ENCODE measurements around the gene VSTM4. TPM values are rescaled to one million over a fixed set of nuclear protein-coding genes. Genes with fewer than 3 reads are reported as not detected.

Gene VSTM4
- total RNA-seq, 2 experiments from 2014 or later, result not detected

DNA sequence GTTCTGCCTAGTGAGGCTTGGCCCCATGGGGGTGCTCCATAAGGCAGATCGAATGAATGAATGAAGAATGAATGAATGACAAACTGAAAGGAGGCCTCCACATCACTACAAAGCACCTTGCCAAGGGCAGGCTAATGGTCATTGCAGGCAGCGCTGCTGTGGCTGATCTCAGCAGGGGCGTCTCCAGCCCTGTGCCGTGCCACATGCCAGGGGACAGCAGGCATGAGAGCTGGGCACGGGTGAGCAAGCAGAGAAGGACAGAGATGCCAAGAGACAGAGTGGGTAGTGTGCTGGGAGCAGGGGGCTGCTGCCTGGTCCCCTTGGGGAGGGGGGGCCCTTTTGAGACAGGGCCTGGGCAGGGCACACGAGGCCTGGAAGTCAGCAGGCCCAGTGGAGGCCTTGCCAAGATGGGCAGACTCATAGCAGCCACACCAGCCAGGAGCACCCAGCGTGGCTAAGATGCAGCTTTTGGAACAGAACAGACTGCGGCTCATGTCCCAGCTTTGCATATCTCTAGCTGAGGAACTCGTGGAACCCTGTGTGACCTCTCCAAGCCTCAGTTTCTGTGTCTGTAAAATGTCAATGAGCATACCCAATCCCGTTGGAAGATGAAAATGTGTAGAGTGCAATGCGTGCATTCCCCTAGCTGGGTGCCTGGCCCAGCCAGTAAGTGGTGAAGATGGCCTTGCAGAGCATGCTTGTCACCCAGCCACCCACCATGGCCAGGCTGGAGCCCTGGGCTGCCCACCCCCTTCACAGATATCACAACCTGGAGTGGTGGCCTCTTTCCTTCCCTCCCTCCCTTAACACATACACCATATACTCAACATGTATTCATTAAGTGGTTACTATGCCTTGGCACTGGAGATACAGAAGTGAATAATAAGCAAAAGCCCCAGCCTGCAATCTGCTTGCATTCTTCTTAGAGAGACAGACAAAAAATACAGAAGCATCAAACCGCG lies 114.6 kb downstream of the VSTM4 start:
- H3K9me3 ChIP-seq (ENCODE audit: low read length), result no peaks in the 10 kb centered on the region
- H4K20me1 ChIP-seq (ENCODE audit: insufficient read depth, low read length), result no peaks in the 10 kb centered on the region
- no peak for DNase-seq (ENCODE audit: low spot score)
- no peaks in the 10 kb centered on the region for H3K36me3 ChIP-seq (ENCODE audit: insufficient read depth, low read length)
- H3K9me2 ChIP-seq (ENCODE audit: insufficient read depth, low read length), result no peaks in the 10 kb centered on the region
- no peak overlapping the region for H3K27ac ChIP-seq (ENCODE audit: low read depth, low read length, poor library complexity, severe bottlenecking)
- ChIA-PET POLR2A (no interaction called here), CTCF (ENCODE audit: unreplicated experiment) (no interaction called here)
- H3K4me1 ChIP-seq (ENCODE audit: insufficient read depth, low read length, poor library complexity, severe bottlenecking), result peaks cover 9% of the 10 kb centered on the region
- no peak overlapping the region for H2AFZ ChIP-seq (ENCODE audit: low read length)
- H3K4me3 ChIP-seq (ENCODE audit: low read depth, low read length, poor library complexity, severe bottlenecking), result no peak overlapping the region
- no peak for TF ChIP-seq EZH2phosphoT487 (IDR thresholded peaks at IDR 0.05; ENCODE audit: borderline replicate concordance, low read depth, low read length)
- TF ChIP-seq, protein P1, sequence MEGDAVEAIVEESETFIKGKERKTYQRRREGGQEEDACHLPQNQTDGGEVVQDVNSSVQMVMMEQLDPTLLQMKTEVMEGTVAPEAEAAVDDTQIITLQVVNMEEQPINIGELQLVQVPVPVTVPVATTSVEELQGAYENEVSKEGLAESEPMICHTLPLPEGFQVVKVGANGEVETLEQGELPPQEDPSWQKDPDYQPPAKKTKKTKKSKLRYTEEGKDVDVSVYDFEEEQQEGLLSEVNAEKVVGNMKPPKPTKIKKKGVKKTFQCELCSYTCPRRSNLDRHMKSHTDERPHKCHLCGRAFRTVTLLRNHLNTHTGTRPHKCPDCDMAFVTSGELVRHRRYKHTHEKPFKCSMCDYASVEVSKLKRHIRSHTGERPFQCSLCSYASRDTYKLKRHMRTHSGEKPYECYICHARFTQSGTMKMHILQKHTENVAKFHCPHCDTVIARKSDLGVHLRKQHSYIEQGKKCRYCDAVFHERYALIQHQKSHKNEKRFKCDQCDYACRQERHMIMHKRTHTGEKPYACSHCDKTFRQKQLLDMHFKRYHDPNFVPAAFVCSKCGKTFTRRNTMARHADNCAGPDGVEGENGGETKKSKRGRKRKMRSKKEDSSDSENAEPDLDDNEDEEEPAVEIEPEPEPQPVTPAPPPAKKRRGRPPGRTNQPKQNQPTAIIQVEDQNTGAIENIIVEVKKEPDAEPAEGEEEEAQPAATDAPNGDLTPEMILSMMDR (conservative IDR thresholded peaks at IDR 0.05; ENCODE audit: low read length), result no peak
- intact Hi-C loops (cut with micrococcal nuclease; ENCODE audit: unreplicated experiment), result no loop called here
- H3K4me2 ChIP-seq (ENCODE audit: low read length), result no peak overlapping the region
- BruUV-seq (replicated peaks), result no TSS peak
- H3K79me2 ChIP-seq (ENCODE audit: insufficient read depth, low read depth, low read length), result no peaks in the 10 kb centered on the region

DNA sequence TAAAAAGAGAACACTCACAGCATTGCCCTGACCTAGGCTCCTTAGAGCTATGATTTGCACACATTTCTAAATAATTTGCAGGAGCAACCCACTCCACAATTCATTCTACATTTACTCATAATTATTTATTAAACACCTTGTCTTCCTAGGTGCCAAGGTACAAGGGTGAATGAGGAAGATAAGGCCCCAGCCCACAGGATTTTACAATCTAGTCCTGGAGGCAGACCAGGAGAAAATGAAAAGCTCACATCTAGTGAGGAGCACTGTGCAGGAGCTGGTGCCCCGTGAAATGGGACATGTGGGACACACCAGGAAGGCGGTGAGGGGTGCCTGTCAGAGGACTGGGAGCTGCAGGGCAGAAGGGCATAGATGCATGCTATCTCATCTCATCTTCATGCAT lies 116.0 kb downstream of the VSTM4 start:
- Histone ChIP-seq H3K9me3 (ENCODE audit: low read length) (no peaks in the 10 kb centered on the region), H4K20me1 (ENCODE audit: insufficient read depth, low read length) (no peaks in the 10 kb centered on the region), H3K27ac (ENCODE audit: low read depth, low read length, poor library complexity, severe bottlenecking) (no peak overlapping the region), H2AFZ (ENCODE audit: low read length) (no peak overlapping the region), H3K4me3 (ENCODE audit: low read depth, low read length, poor library complexity, severe bottlenecking) (no peak overlapping the region), H3K4me1 (ENCODE audit: insufficient read depth, low read length, poor library complexity, severe bottlenecking) (peaks cover 9% of the 10 kb centered on the region), H3K36me3 (ENCODE audit: insufficient read depth, low read length) (no peaks in the 10 kb centered on the region), H3K79me2 (ENCODE audit: insufficient read depth, low read depth, low read length) (no peaks in the 10 kb centered on the region), H3K9me2 (ENCODE audit: insufficient read depth, low read length) (no peaks in the 10 kb centered on the region), H3K4me2 (ENCODE audit: low read length) (no peak overlapping the region)
- intact Hi-C loops (cut with micrococcal nuclease; ENCODE audit: unreplicated experiment), result no loop called here
- ChIA-PET CTCF (ENCODE audit: unreplicated experiment) (interaction anchor here (0.6 kb wide), 1 partner anchor 286 kb away, joined by 4 read pairs; no protein-coding TSS in a partner anchor), POLR2A (interaction anchor here (0.6 to 0.9 kb wide), 2 partner anchors 10 to 36 kb away, joined by 3 to 5 read pairs; no protein-coding TSS in a partner anchor)
- DNase-seq (ENCODE audit: low spot score), result no peak
- BruUV-seq (replicated peaks), result no TSS peak
- TF ChIP-seq, protein P1 (conservative IDR thresholded peaks at IDR 0.05; ENCODE audit: low read length), result no peak
- no peak for TF ChIP-seq EZH2phosphoT487 (IDR thresholded peaks at IDR 0.05; ENCODE audit: borderline replicate concordance, low read depth, low read length)

DNA sequence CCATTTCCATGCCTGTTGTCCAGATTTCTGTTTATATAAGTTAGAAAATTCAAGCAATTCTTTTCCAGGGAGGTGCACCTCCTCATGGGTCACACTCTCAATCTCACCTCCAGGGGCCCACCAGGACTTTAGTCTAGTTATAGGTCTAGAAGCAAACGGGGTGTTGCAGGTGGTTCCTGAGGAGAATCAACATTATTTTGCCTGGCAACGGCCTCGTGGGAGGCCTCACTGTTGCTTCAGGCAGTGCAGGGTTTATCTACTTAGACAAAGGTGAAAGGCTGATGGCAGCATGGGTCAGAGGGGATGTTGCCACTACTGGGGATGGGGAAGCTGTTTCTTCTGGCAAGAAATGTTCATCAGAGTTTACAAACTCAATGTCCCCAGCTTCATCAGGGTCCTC lies 119.0 kb downstream of the VSTM4 start:
- Histone ChIP-seq H2AFZ (ENCODE audit: low read length) (no peak overlapping the region), H3K4me2 (ENCODE audit: low read length) (no peak overlapping the region), H3K4me1 (ENCODE audit: insufficient read depth, low read length, poor library complexity, severe bottlenecking) (no peaks in the 10 kb centered on the region), H3K9me2 (ENCODE audit: insufficient read depth, low read length) (no peaks in the 10 kb centered on the region), H4K20me1 (ENCODE audit: insufficient read depth, low read length) (no peaks in the 10 kb centered on the region), H3K36me3 (ENCODE audit: insufficient read depth, low read length) (no peaks in the 10 kb centered on the region), H3K9me3 (ENCODE audit: low read length) (no peaks in the 10 kb centered on the region), H3K27ac (ENCODE audit: low read depth, low read length, poor library complexity, severe bottlenecking) (no peak overlapping the region), H3K4me3 (ENCODE audit: low read depth, low read length, poor library complexity, severe bottlenecking) (no peak overlapping the region), H3K79me2 (ENCODE audit: insufficient read depth, low read depth, low read length) (no peaks in the 10 kb centered on the region)
- TF ChIP-seq, protein P1 (conservative IDR thresholded peaks at IDR 0.05; ENCODE audit: low read length), result no peak
- TF ChIP-seq EZH2phosphoT487 (IDR thresholded peaks at IDR 0.05; ENCODE audit: borderline replicate concordance, low read depth, low read length), result no peak
- BruUV-seq (replicated peaks), result no TSS peak
- intact Hi-C loops (cut with micrococcal nuclease; ENCODE audit: unreplicated experiment), result no loop called here
- no peak for DNase-seq (ENCODE audit: low spot score)
- CTCF ChIA-PET (ENCODE audit: unreplicated experiment), result no interaction called here
- POLR2A ChIA-PET, result interaction anchor here (0.6 kb wide), 1 partner anchor 17 kb away, joined by 3 read pairs; no protein-coding TSS in a partner anchor
